BJ (cell line): Measurements from ENCODE around the gene HMGCS2. TPM values are rescaled to one million over a fixed set of nuclear protein-coding genes. Genes with fewer than 3 reads are reported as not detected.

Source experiments
- CTCF ChIA-PET: fragments of 350-600 bp; formaldehyde crosslinking; extraction: SDS; loops from one replicate; lab custom pipeline; 2021; ENCODE audit warnings: antibody characterized with exemption, inconsistent platforms; lab: Yijun Ruan, JAX
- POLR2A ChIA-PET: fragments of 300-600 bp; sonication (Branson Sonifier 250); formaldehyde crosslinking; extraction: SDS; loops from one replicate; lab custom pipeline; 2021; ENCODE audit warnings: antibody characterized with exemption; lab: Charles Lee
- DNase-seq: peaks from one replicate; pipeline ENCODE4 v3.0.0-alpha.2; 2011; ENCODE audit warnings: low read depth
- H3K27me3 ChIP-seq: 2 replicates; pipeline ENCODE4 v1.6.0; 2011; ENCODE audit warnings: low read length; ENCODE audit not compliant: control insufficient read depth, insufficient read depth
- H3K36me3 ChIP-seq: 2 replicates; pipeline ENCODE4 v1.5.1; 2011; ENCODE audit warnings: low read length; ENCODE audit not compliant: control insufficient read depth, insufficient read depth
- H3K4me3 ChIP-seq: 2 replicates; pipeline ENCODE4 v1.5.1; 2011; ENCODE audit warnings: low read depth, mild to moderate bottlenecking, control low read depth, low read length
- CTCF ChIP-seq: IDR thresholded peaks from 2 replicates; pipeline ENCODE4 v1.5.1; 2011; ENCODE audit warnings: low read depth, mild to moderate bottlenecking, control low read depth, inconsistent platforms, low read length, moderate library complexity; ENCODE audit not compliant: insufficient read depth
- polyA minus RNA-seq: library from RNA; depleted of rRNA, polyadenylated mRNA; stranded (reverse); fragments of >200 nt; gene quantifications from 2 replicates; pipeline ENCODE4 v1.2.3, GENCODE V29; 2011; rRNA and poly(A)+ RNA removed
- polyA plus RNA-seq: library from polyadenylated mRNA; depleted of rRNA; stranded (reverse); fragments of >200 nt; gene quantifications from 2 replicates; pipeline ENCODE4 v1.2.3, GENCODE V29; 2011; rRNA removed

Gene HMGCS2
- polyA plus RNA-seq (not detected in 2 replicates), polyA minus RNA-seq (not detected in 2 replicates)

GRCh38 chr1:119768778-119769177 is at the start of gene HMGCS2:
Gene HMGCS2, minus strand, starts transcription at chr1:119768905. Its CDS starts 61 bp downstream, at chr1:119768844.
- Histone ChIP-seq H3K27me3 (peaks cover 12% of the 10 kb centered on the region), H3K4me3 (no peak within 1 kb of the TSS), H3K36me3 (no peaks in the 10 kb centered on the region)
- POLR2A ChIA-PET: no interaction called here
- DNase-seq: no peak
- TF ChIP-seq CTCF: no peak
- CTCF ChIA-PET: interaction anchor here (0.9 to 1.3 kb wide), 3 partner anchors 9 to 42 kb away, joined by 3 read pairs; no protein-coding TSS in a partner anchor

- peaks cover 2% of the 10 kb centered on the region; the same call in 1 of the 2 replicates for H3K27me3 ChIP-seq
- no peak for TF ChIP-seq CTCF
Measured at GRCh38 chr1:119818181-119818580, 49.5 kb upstream of the HMGCS2 start.

GRCh38 chr1:119816407-119816806 is 47.7 kb upstream of the HMGCS2 start:
- ChIA-PET CTCF (interaction anchor here (0.9 to 2.6 kb wide), 4 partner anchors 8 to 54 kb away, joined by 3 to 13 read pairs (median 8); no protein-coding TSS in a partner anchor), POLR2A (no interaction called here)
- Histone ChIP-seq H3K36me3 (no peaks in the 10 kb centered on the region), H3K4me3 (no peak overlapping the region), H3K27me3 (no peaks in the 10 kb centered on the region)
- no peak for TF ChIP-seq CTCF
- DNase-seq: no peak

More at GRCh38 chr1:119818181-119818580, 49.5 kb upstream of the HMGCS2 start:
- CTCF ChIA-PET: interaction anchor here (0.6 to 2.2 kb wide), 3 partner anchors 9 to 129 kb away, joined by 4 to 13 read pairs (median 4); no protein-coding TSS in a partner anchor
- POLR2A ChIA-PET: no interaction called here
- Histone ChIP-seq H3K4me3 (no peak overlapping the region), H3K36me3 (no peaks in the 10 kb centered on the region)
- DNase-seq: no peak

GRCh38 chr1:119815928-119816327 is 47.2 kb upstream of the HMGCS2 start:
- no peak for TF ChIP-seq CTCF
- Histone ChIP-seq H3K4me3 (no peak overlapping the region), H3K36me3 (no peaks in the 10 kb centered on the region), H3K27me3 (no peaks in the 10 kb centered on the region)
- ChIA-PET CTCF (interaction anchor here (0.7 to 2.6 kb wide), 4 partner anchors 10 to 72 kb away, joined by 3 to 13 read pairs (median 3); no protein-coding TSS in a partner anchor), POLR2A (no interaction called here)
- no peak for DNase-seq

- H3K4me3 ChIP-seq: no peak overlapping the region
- H3K27me3 ChIP-seq: no peaks in the 10 kb centered on the region
- no peak for TF ChIP-seq CTCF
- ChIA-PET CTCF (interaction anchor here (0.7 to 2.6 kb wide), 3 partner anchors 11 to 71 kb away, joined by 3 to 13 read pairs (median 3); no protein-coding TSS in a partner anchor), POLR2A (no interaction called here)
- H3K36me3 ChIP-seq: no peaks in the 10 kb centered on the region
- DNase-seq: no peak
Measured at GRCh38 chr1:119815361-119815760, 46.7 kb upstream of the HMGCS2 start.
